PC-9 (cell line): Measurements from ENCODE around the gene ARL5B. TPM values are rescaled to one million over a fixed set of nuclear protein-coding genes. Genes with fewer than 3 reads are reported as not detected.
"Not testable (repeated sequence)": the region's sequence is repeated elsewhere in the genome, so short reads cannot be mapped to it uniquely, and the experiment has no call there.

ENCODE experiments used
- BruUV-seq: library from RNA; stranded (reverse); fragments of 400-500 nt; replicated peaks from 2 replicates; lab custom pipeline; 2021; lab: Mats Ljungman, UMichigan
- CTCF ChIA-PET: fragments of 300-600 bp; sonication (Branson Sonifier 250); formaldehyde crosslinking; loops from one replicate; lab custom pipeline; 2022; ENCODE audit warnings: antibody characterized with exemption; lab: Charles Lee
- POLR2A ChIA-PET: fragments of 300-600 bp; sonication (Branson Sonifier 250); formaldehyde crosslinking; loops from one replicate; lab custom pipeline; 2022; ENCODE audit warnings: antibody characterized with exemption; ENCODE audit not compliant: unreplicated experiment; lab: Charles Lee
- DNase-seq, 2 experiments: peaks; one replicate each; pipeline versions ENCODE4 v3.0.0 to v3.0.0-alpha.2; 2015 to 2022; ENCODE audit warnings: mixed read lengths in 1 of 2
- H2AFZ ChIP-seq: fragments of 200-600 bp; sonication (generic); 2 replicates; pipeline ENCODE4 v1.8.1; 2017; ENCODE audit warnings: antibody characterized with exemption
- H3F3A ChIP-seq: fragments of 200-600 bp; sonication (generic); 2 replicates; pipeline ENCODE4 v1.8.1; 2017; ENCODE audit warnings: antibody characterized with exemption, mild to moderate bottlenecking, low read depth; ENCODE audit not compliant: insufficient read depth
- H3K27ac ChIP-seq: fragments of 200-600 bp; sonication (generic); 2 replicates; pipeline ENCODE4 v1.6.1; 2016; ENCODE audit warnings: mixed run types
- H3K27me3 ChIP-seq: fragments of 200-600 bp; sonication (generic); 2 replicates; pipeline ENCODE4 v1.6.1; 2016; ENCODE audit warnings: low read depth, mixed run types; ENCODE audit not compliant: insufficient read depth
- H3K36me3 ChIP-seq: fragments of 200-600 bp; sonication (generic); 2 replicates; pipeline ENCODE4 v1.6.1; 2016; ENCODE audit warnings: low read depth, mixed run types
- H3K4me1 ChIP-seq: fragments of 200-600 bp; sonication (generic); replicated peaks from 2 replicates; pipeline ENCODE4 v1.6.1; 2016; ENCODE audit warnings: mixed run types; ENCODE audit not compliant: insufficient read depth
- H3K4me2 ChIP-seq: fragments of 200-600 bp; sonication (generic); 2 replicates; pipeline ENCODE4 v1.6.1; 2017; ENCODE audit warnings: mixed run types
- H3K4me3 ChIP-seq: fragments of 200-600 bp; sonication (generic); 2 replicates; pipeline ENCODE4 v1.6.1; 2016; ENCODE audit warnings: mixed run types
- H3K79me2 ChIP-seq: fragments of 200-600 bp; sonication (generic); 2 replicates; pipeline ENCODE4 v1.6.1; 2017; ENCODE audit warnings: low read depth, mixed run types
- H3K9me2 ChIP-seq: fragments of 200-600 bp; sonication (generic); 2 replicates; pipeline ENCODE4 v1.8.1; 2017; ENCODE audit warnings: mild to moderate bottlenecking; ENCODE audit not compliant: insufficient read depth
- H3K9me3 ChIP-seq: fragments of 200-600 bp; sonication (generic); 2 replicates; pipeline ENCODE4 v1.8.1; 2016; ENCODE audit warnings: low read depth; ENCODE audit not compliant: insufficient read depth
- H4K20me1 ChIP-seq: fragments of 200-600 bp; sonication (generic); 2 replicates; pipeline ENCODE4 v1.8.1; 2017; ENCODE audit not compliant: insufficient read depth
- EZH2 ChIP-seq: fragments of 200-600 bp; sonication (generic); IDR thresholded peaks from 2 replicates; pipeline ENCODE4 v1.8.0; 2017; ENCODE audit warnings: antibody characterized with exemption, low read depth
- intact Hi-C: fragments of 100-400 bp; cut with micrococcal nuclease; formaldehyde crosslinking; loops from one replicate; pipeline ENCODE4 v1.10.0; 2022; ENCODE audit not compliant: unreplicated experiment
- total RNA-seq: library from RNA; stranded (reverse); gene quantifications from 2 replicates; pipeline ENCODE4 v1.2.3, GENCODE V29; 2021
- TF ChIP-seq, protein P1 (sequence below): fragments of 200-600 bp; sonication (generic); conservative IDR thresholded peaks from 2 replicates; pipeline ENCODE4 v1.6.1; 2017; ENCODE audit warnings: mixed run types, antibody characterized with exemption, mild to moderate bottlenecking, moderate library complexity

Gene ARL5B
- total RNA-seq, 1 experiment from 2014 or later: 15.3 TPM

DNA sequence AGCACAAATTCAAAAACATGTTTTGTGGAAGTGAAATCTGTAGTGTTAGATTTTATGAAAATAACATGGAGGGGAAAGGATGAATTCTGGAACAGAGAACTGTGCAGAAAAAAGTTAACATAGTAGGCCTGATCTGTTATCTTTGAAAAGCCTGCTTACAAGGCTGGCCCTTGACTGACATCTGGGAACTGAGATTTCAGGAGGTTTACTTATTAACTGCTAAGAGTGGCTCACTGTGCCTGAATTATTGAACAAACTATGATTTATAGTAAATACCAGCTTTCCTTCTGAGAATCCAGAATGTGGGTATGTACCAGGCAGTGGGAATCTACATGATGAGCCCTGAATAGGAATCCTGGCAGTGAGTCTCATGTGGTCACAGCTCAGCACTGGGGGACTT lies 38.4 kb upstream of the ARL5B start:
- no peaks in the 10 kb centered on the region for H3K9me3 ChIP-seq
- ChIA-PET CTCF (no interaction called here), POLR2A (no interaction called here)

DNA sequence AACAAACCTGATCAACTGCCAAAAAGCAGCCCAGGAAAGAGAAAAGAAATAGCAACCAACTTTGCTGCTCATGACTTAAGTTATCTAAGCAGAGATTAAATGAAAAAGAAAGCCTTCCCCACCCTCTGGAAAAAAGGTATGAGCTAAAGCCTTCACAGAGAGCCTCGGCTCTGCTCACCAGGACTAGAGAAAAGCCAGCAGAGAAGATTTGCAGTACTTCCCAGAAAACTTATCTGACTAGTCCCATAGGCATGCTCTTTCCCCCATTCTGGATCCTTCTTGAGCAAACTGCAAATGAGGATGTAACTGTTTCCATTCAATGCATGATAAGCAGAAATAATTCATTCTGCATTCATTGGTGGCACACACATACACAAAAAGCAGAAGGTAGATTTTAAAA lies 35.6 kb upstream of the ARL5B start:
- H3K36me3 ChIP-seq, H3F3A ChIP-seq, H3K9me3 ChIP-seq, intact Hi-C loops, H3K9me2 ChIP-seq, H3K79me2 ChIP-seq, H3K4me1 ChIP-seq, H4K20me1 ChIP-seq, CTCF ChIA-PET, POLR2A ChIA-PET, H2AFZ ChIP-seq, H3K4me2 ChIP-seq, H3K27ac ChIP-seq, DNase-seq, BruUV-seq, H3K27me3 ChIP-seq, H3K4me3 ChIP-seq: not testable (repeated sequence)

More for the DNA sequence above, 38.4 kb upstream of the ARL5B start:
- no TSS peak for BruUV-seq
- H3K4me3 ChIP-seq: no peak overlapping the region
- H3K9me2 ChIP-seq: no peaks in the 10 kb centered on the region
- TF ChIP-seq EZH2: no peak
- TF ChIP-seq, protein P1, sequence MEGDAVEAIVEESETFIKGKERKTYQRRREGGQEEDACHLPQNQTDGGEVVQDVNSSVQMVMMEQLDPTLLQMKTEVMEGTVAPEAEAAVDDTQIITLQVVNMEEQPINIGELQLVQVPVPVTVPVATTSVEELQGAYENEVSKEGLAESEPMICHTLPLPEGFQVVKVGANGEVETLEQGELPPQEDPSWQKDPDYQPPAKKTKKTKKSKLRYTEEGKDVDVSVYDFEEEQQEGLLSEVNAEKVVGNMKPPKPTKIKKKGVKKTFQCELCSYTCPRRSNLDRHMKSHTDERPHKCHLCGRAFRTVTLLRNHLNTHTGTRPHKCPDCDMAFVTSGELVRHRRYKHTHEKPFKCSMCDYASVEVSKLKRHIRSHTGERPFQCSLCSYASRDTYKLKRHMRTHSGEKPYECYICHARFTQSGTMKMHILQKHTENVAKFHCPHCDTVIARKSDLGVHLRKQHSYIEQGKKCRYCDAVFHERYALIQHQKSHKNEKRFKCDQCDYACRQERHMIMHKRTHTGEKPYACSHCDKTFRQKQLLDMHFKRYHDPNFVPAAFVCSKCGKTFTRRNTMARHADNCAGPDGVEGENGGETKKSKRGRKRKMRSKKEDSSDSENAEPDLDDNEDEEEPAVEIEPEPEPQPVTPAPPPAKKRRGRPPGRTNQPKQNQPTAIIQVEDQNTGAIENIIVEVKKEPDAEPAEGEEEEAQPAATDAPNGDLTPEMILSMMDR: no peak
- no peaks in the 10 kb centered on the region for H4K20me1 ChIP-seq
- no peak for DNase-seq
- no peaks in the 10 kb centered on the region for H3K79me2 ChIP-seq
- no peaks in the 10 kb centered on the region for H3F3A ChIP-seq
- H3K27ac ChIP-seq: no peak overlapping the region
- intact Hi-C loops: no loop called here
- H3K36me3 ChIP-seq: no peaks in the 10 kb centered on the region
- no peaks in the 10 kb centered on the region for H3K4me1 ChIP-seq
- H3K27me3 ChIP-seq: no peaks in the 10 kb centered on the region
- H3K4me2 ChIP-seq: no peak overlapping the region
- H2AFZ ChIP-seq: no peak overlapping the region

DNA sequence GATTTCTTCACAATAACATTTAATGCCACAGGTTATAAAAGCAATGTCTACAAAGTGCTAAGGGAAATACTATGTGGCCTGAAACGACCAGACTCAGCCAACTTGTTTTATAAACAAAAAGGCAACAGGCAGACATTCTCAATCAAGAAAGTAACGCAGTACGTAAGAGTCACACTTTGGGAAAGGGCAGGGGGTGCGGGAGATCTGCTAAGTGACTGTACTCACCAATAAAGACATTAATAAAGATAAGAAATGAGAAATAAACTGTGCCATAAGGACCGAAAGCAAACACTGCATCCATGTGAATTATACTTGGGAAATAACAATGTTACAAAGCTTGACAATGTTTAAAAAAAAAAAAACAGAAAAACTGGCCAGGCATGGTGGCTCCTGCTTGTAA lies 33.3 kb upstream of the ARL5B start:
- Histone ChIP-seq H3K79me2 (no peaks in the 10 kb centered on the region), H3K9me3 (no peaks in the 10 kb centered on the region), H2AFZ (no peak overlapping the region), H3K27ac (no peak overlapping the region), H3K4me3 (no peak overlapping the region), H3K4me2 (no peak overlapping the region), H3K27me3 (no peaks in the 10 kb centered on the region), H3K9me2 (no peaks in the 10 kb centered on the region), H4K20me1 (no peaks in the 10 kb centered on the region), H3K4me1 (no peaks in the 10 kb centered on the region), H3F3A (no peaks in the 10 kb centered on the region), H3K36me3 (no peaks in the 10 kb centered on the region)
- intact Hi-C loops: no loop called here
- DNase-seq: no peak
- no peak for TF ChIP-seq EZH2
- TF ChIP-seq, protein P1: no peak
- BruUV-seq: no TSS peak
- ChIA-PET CTCF (no interaction called here), POLR2A (no interaction called here)

DNA sequence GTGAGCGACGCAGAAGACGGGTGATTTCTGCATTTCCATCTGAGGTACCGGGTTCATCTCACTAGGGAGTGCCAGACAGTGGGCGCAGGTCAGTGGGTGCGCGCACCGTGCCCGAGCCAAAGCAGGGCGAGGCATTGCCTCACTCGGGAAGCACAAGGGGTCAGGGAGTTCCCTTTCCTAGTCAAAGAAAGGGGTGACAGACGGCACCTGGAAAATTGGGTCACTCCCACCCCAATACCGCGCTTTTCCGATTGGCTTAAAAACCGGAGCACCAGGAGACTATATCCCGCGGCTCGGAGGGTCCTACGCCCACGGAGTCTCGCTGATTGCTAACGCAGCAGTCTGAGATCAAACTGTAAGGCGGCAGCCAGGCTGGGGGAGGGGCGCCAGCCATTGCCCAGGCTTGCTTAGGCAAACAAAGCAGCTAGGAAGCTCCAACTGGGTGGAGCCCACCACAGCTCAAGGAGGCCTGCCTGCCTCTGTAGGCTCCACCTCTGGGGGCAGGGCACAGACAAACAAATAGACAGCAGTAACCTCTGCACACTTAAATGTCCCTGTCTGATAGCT lies 31.7 kb upstream of the ARL5B start:
- H3K36me3 ChIP-seq, H3F3A ChIP-seq, H3K9me3 ChIP-seq, H3K4me1 ChIP-seq, intact Hi-C loops, H4K20me1 ChIP-seq, H3K79me2 ChIP-seq, H3K9me2 ChIP-seq, H3K27me3 ChIP-seq: not testable (repeated sequence)
- peak overlapping the region; percentile 70 for H3K4me2 ChIP-seq
- peak; percentile 50 to 80 for DNase-seq
- ChIA-PET CTCF (interaction anchor here (0.6 kb wide), 1 partner anchor 23 kb away, joined by 3 read pairs; no protein-coding TSS in a partner anchor), POLR2A (interaction anchor here (0.6 kb wide), 1 partner anchor 48 kb away, joined by 3 read pairs; no protein-coding TSS in a partner anchor)
- TSS peak; percentile 84 for BruUV-seq
- peak overlapping the region; percentile 84 for H2AFZ ChIP-seq
- peak overlapping the region; percentile 59; the same call in 1 of the 2 replicates for H3K4me3 ChIP-seq
- H3K27ac ChIP-seq: 0 out of 2 replicates have a peak overlapping the region, but pooled peaks have one; percentile 19

DNA sequence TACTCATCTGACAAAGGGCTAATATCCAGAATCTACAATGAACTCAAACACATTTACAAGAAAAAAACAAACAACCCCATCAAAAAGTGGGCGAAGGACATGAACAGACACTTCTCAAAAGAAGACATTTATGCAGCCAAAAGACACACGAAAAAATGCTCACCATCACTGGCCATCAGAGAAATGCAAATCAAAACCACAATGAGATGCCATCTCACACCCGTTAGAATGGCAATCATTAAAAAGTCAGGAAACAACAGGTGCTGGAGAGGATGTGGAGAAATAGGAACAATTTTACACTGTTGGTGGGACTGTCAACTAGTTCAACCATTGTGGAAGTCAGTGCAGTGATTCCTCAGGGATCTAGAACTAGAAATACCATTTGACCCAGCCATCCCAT lies 26.7 kb upstream of the ARL5B start:
- H3K27me3 ChIP-seq, H3K4me3 ChIP-seq, CTCF ChIA-PET, H3K36me3 ChIP-seq, BruUV-seq, H3F3A ChIP-seq, intact Hi-C loops, H3K4me1 ChIP-seq, H3K9me2 ChIP-seq, H3K79me2 ChIP-seq, H3K9me3 ChIP-seq, H4K20me1 ChIP-seq, H2AFZ ChIP-seq, H3K27ac ChIP-seq, DNase-seq, POLR2A ChIA-PET, H3K4me2 ChIP-seq: not testable (repeated sequence)
